ENCODE data around the gene RPS23. TPM values are rescaled to one million over a fixed set of nuclear protein-coding genes. Genes with fewer than 3 reads are reported as not detected.
A peak's percentile ranks its signal among the peaks of the same experiment; 100 is the strongest.

The RPS23 gene
- total RNA-seq = 1,000 to 10,000 TPM in 1 of 2 donors, 100 to 1,000 TPM in 1; 953 to 1,329 TPM

DNA sequence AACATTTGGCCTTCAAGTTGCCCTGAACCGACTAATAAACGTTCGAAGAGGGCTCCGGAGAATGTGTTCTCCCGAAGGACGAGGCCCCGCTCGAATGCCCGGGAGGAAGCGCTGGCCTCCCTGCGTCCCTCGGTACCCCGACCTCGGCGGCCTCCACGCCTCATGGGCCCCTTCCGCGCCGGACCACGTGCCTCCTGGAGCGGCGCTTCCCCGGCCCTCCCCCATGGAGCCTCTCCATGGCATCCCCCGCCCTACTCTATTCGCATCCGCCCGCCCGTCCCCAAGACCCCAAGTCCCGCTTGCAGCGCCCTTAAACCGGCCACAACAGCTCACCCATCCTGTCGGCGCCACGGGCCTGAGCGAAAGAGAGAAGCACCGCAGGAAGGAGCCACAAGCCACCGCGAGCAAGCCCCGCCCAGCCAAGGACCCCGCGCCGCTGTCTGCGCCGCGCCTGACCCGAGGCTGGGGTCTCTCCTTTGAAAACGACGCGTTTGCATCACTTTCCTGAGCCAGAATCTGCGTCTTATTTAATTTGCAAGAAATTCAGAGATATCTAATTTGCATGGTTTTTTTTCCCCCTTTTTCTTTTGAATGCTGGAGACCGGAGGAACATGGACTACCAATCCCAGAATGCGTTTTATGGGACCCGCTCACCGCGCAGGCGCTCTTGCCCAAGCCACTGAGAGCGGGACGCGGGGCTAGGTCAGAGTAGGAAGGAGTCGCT is at the start of gene RPS23:
TSS of gene RPS23 (minus strand) at position 368 of the 724 bp plus-strand sequence. CDS start at position 337, 31 bp downstream.
- Histone ChIP-seq H3K27me3 (no peaks in the 10 kb centered on the region), H3K27ac (peak within 1 kb of the TSS; percentile 78 to 87 (median 84)), H3K4me3 (peak within 1 kb of the TSS; percentile 77 to 95), H3K4me1 (peaks cover 23% of the 10 kb centered on the region), H3K36me3 (replicated peaks in 1 of 2; ENCODE audit: insufficient read depth in 1 of 2, low read depth in 2 of 2) (peaks cover 11 to 12% of the 10 kb centered on the region in 2 donors), H3K9me3 (no peaks in the 10 kb centered on the region)
- DNase-seq (peak; percentile 88 to 93 (median 90)), ATAC-seq (peak; percentile 97)
- intact Hi-C loops (cut with DNase I) = no loop called here
- WGBS, 2 donors = 1% methylated on average over 40 to 54 of the region's 60 CpGs
- TF ChIP-seq POLR2A (IDR thresholded peaks at IDR 0.05) = peak; percentile 56 to 80 (median 77)
- TF ChIP-seq, protein P1, sequence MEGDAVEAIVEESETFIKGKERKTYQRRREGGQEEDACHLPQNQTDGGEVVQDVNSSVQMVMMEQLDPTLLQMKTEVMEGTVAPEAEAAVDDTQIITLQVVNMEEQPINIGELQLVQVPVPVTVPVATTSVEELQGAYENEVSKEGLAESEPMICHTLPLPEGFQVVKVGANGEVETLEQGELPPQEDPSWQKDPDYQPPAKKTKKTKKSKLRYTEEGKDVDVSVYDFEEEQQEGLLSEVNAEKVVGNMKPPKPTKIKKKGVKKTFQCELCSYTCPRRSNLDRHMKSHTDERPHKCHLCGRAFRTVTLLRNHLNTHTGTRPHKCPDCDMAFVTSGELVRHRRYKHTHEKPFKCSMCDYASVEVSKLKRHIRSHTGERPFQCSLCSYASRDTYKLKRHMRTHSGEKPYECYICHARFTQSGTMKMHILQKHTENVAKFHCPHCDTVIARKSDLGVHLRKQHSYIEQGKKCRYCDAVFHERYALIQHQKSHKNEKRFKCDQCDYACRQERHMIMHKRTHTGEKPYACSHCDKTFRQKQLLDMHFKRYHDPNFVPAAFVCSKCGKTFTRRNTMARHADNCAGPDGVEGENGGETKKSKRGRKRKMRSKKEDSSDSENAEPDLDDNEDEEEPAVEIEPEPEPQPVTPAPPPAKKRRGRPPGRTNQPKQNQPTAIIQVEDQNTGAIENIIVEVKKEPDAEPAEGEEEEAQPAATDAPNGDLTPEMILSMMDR (IDR thresholded peaks at IDR 0.05) = no peak

DNA sequence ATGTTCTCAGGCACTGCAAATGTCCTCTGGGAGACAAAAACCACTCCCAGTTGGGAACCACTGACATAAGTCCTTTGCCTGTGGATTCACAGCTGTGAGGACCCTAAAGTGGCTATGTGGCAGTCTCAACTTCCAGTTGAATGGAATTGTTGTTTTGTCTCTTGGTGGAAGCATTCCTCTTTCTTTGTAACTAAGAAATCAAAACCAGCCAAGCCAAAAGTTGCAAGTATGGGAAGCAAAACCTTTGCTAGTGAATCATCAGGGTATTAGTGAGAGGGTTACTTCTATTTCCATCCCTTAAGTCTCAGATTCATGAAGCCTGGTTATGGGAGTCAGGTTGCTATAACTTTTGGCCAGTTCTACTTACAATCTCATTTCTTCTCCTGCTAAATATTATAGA is 49.8 kb upstream of the RPS23 start:
- no peak for TF ChIP-seq POLR2A (IDR thresholded peaks at IDR 0.05)
- TF ChIP-seq, protein P1 (IDR thresholded peaks at IDR 0.05) = no peak
- H3K27ac ChIP-seq = no peak overlapping the region
- no peaks in the 10 kb centered on the region for H3K27me3 ChIP-seq
- H3K9me3 ChIP-seq = no peaks in the 10 kb centered on the region
- H3K4me1 ChIP-seq = no peaks in the 10 kb centered on the region
- intact Hi-C loops (cut with DNase I) = no loop called here
- H3K4me3 ChIP-seq = no peak overlapping the region
- ATAC-seq (no peak), DNase-seq (no peak)
- no peaks in the 10 kb centered on the region for H3K36me3 ChIP-seq (replicated peaks in 1 of 2; ENCODE audit: insufficient read depth in 1 of 2, low read depth in 2 of 2)

GRCh38 chr5:82325996-82326395 is 47.8 kb upstream of the RPS23 start:
- no peaks in the 10 kb centered on the region for H3K9me3 ChIP-seq
- no peak overlapping the region for H3K4me3 ChIP-seq
- H3K36me3 ChIP-seq (replicated peaks in 1 of 2; ENCODE audit: insufficient read depth in 1 of 2, low read depth in 2 of 2) = no peaks in the 10 kb centered on the region
- 48 to 52% methylated on average over 1 of the region's 1 CpG for WGBS, 2 donors
- TF ChIP-seq, protein P1 (IDR thresholded peaks at IDR 0.05) = no peak
- no peak for TF ChIP-seq POLR2A (IDR thresholded peaks at IDR 0.05)
- H3K27me3 ChIP-seq = no peaks in the 10 kb centered on the region
- DNase-seq (no peak), ATAC-seq (no peak)
- H3K27ac ChIP-seq = no peak overlapping the region
- H3K4me1 ChIP-seq = no peaks in the 10 kb centered on the region
- intact Hi-C loops (cut with DNase I) = no loop called here

GRCh38 chr5:82325155-82325554 is 47.0 kb upstream of the RPS23 start:
- TF ChIP-seq, protein P1 (IDR thresholded peaks at IDR 0.05) = no peak
- no peak for TF ChIP-seq POLR2A (IDR thresholded peaks at IDR 0.05)
- WGBS, 2 donors = 83 to 91% methylated on average over 10 of the region's 10 CpGs
- no peak overlapping the region for H3K4me3 ChIP-seq
- no peak for DNase-seq
- H3K27ac ChIP-seq = no peak overlapping the region
- H3K27me3 ChIP-seq = no peaks in the 10 kb centered on the region
- intact Hi-C loops (cut with DNase I) = no loop called here
- H3K9me3 ChIP-seq = no peaks in the 10 kb centered on the region
- no peaks in the 10 kb centered on the region for H3K36me3 ChIP-seq (replicated peaks in 1 of 2; ENCODE audit: insufficient read depth in 1 of 2, low read depth in 2 of 2)
- no peak for ATAC-seq
- no peaks in the 10 kb centered on the region for H3K4me1 ChIP-seq

DNA sequence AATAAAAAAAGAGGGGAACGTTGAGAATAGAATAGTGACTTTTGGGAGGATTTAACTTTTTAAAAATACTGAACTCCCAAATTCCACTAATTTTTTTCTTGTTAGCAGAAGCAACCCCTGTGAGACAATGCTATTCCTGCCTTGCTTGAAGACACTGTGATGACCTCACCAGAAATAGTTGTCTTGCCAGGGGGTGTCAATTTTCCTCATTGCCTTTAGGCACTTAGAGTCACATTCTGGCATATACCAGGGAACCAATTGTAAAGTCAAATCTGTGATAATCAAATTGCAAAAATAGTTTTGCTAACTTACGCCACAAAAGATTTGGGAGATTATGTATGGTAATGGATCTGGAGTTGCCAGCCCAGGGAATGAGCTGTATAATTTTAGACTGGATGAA is 42.8 kb upstream of the RPS23 start:
- Histone ChIP-seq H3K4me3 (no peak overlapping the region), H3K36me3 (replicated peaks in 1 of 2; ENCODE audit: insufficient read depth in 1 of 2, low read depth in 2 of 2) (no peaks in the 10 kb centered on the region), H3K27me3 (no peaks in the 10 kb centered on the region), H3K4me1 (no peaks in the 10 kb centered on the region), H3K9me3 (no peaks in the 10 kb centered on the region), H3K27ac (no peak overlapping the region)
- 60 to 80% methylated on average over 2 of the region's 2 CpGs for WGBS, 2 donors
- DNase-seq (no peak), ATAC-seq (no peak)
- TF ChIP-seq, protein P1 (IDR thresholded peaks at IDR 0.05) = no peak
- no peak for TF ChIP-seq POLR2A (IDR thresholded peaks at IDR 0.05)
- intact Hi-C loops (cut with DNase I) = no loop called here

All from body of pancreas (tissue), 4 donors.